Caco-2 (cell line): ENCODE results near the gene DGKB. TPM values are rescaled to one million over a fixed set of nuclear protein-coding genes. Genes with fewer than 3 reads are reported as not detected.

Experiments
- BruUV-seq: library from RNA; stranded (reverse); fragments of 400-500 nt; replicated peaks from 2 replicates; lab custom pipeline; 2021; lab: Mats Ljungman, UMichigan
- CTCF ChIA-PET: fragments of 300-600 bp; sonication (Branson Sonifier 250); formaldehyde crosslinking; loops from one replicate; lab custom pipeline; 2022; ENCODE audit warnings: antibody characterized with exemption; lab: Charles Lee
- POLR2A ChIA-PET: fragments of 300-600 bp; sonication (Branson Sonifier 250); formaldehyde crosslinking; loops from one replicate; lab custom pipeline; 2022; ENCODE audit warnings: antibody characterized with exemption; lab: Charles Lee
- DNase-seq, 2 experiments: peaks; one replicate each; pipeline versions ENCODE4 v3.0.0 to v3.0.0-alpha.2; 2020 to 2022
- H3K27me3 ChIP-seq: replicated peaks from 2 replicates; pipeline ENCODE4 v1.6.0; 2011; ENCODE audit warnings: low read length; ENCODE audit not compliant: control insufficient read depth, insufficient read depth
- H3K36me3 ChIP-seq: 2 replicates; pipeline ENCODE4 v1.5.1; 2011; ENCODE audit warnings: low read length; ENCODE audit not compliant: control insufficient read depth, insufficient read depth
- H3K4me1 ChIP-seq: fragments of 250-450 bp; sonication (Bioruptor Pico); 2 replicates; pipeline ENCODE4 v1.5.1; 2020; ENCODE audit warnings: mild to moderate bottlenecking
- H3K4me3 ChIP-seq: 2 replicates; pipeline ENCODE4 v1.5.1; 2011; ENCODE audit warnings: low read depth, mild to moderate bottlenecking, control low read depth, low read length
- H3K9me3 ChIP-seq: fragments of 250-450 bp; sonication (Bioruptor Pico); 2 replicates; pipeline ENCODE4 v1.5.1; 2020; ENCODE audit warnings: mild to moderate bottlenecking, moderate library complexity
- H3K27ac Mint-ChIP-seq: one replicate; pipeline ENCODE4 v1.8.0; 2022; ENCODE audit warnings: mixed read lengths; ENCODE audit not compliant: unreplicated experiment
- H3K27me3 Mint-ChIP-seq: one replicate; pipeline ENCODE4 v1.8.0; 2022; ENCODE audit warnings: mixed read lengths; ENCODE audit not compliant: insufficient read depth, unreplicated experiment
- H3K36me3 Mint-ChIP-seq: one replicate; pipeline ENCODE4 v1.8.0; 2022; ENCODE audit warnings: mild to moderate bottlenecking, mixed read lengths; ENCODE audit not compliant: insufficient read depth, unreplicated experiment
- H3K4me1 Mint-ChIP-seq: one replicate; pipeline ENCODE4 v1.8.0; 2022; ENCODE audit warnings: low read depth, mixed read lengths; ENCODE audit not compliant: unreplicated experiment
- H3K4me3 Mint-ChIP-seq: one replicate; pipeline ENCODE4 v1.8.0; 2022; ENCODE audit warnings: mild to moderate bottlenecking, moderate library complexity, mixed read lengths; ENCODE audit not compliant: unreplicated experiment
- H3K9me3 Mint-ChIP-seq: one replicate; pipeline ENCODE4 v1.8.0; 2022; ENCODE audit warnings: mixed read lengths; ENCODE audit not compliant: unreplicated experiment
- intact Hi-C: fragments of 100-400 bp; cut with micrococcal nuclease; formaldehyde crosslinking; loops from one replicate; pipeline ENCODE4 v1.10.0; 2022; ENCODE audit not compliant: unreplicated experiment
- total RNA-seq: library from RNA; stranded (reverse); gene quantifications from 2 replicates; pipeline ENCODE4 v1.2.3, GENCODE V29; 2022
- TF ChIP-seq, protein P1 (sequence below), 2 experiments: fragments of 200-600 bp in 1 of 2; IDR thresholded peaks; 1 replicate in 1 of 2; 2 replicates in 1 of 2; pipeline versions ENCODE4 v1.5.1 to v1.8.0; 2011 to 2022; ENCODE audit warnings: antibody characterized with exemption in 1 of 2, control low read depth in 1 of 2, inconsistent platforms in 1 of 2, low read depth in 1 of 2, low read length in 1 of 2, mild to moderate bottlenecking in 1 of 2, moderate library complexity in 1 of 2; ENCODE audit not compliant: insufficient read depth in 1 of 2, severe bottlenecking in 1 of 2, unreplicated experiment in 1 of 2

Gene DGKB
- total RNA-seq, 1 experiment from 2014 or later, result 0.39 TPM

DNA sequence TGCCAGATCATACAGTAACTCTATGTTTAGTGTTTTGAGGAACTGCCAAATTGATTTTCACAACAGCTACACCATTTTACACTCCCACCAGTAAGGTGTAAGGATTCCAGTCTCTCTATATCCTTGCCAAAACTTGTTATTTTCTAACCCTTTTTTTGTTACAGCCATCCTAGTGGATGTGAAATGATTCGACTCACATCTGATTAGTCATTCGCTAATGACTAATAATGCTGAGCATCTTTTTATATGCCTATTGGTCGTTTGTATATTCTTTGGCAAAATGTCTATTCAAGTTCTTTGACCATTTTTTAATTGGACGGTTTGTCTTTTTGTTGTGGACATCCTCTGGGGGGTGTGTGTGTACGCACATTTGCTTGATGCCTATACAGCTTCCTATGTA lies 142.8 kb downstream of the DGKB start:
- TF ChIP-seq, protein P1, sequence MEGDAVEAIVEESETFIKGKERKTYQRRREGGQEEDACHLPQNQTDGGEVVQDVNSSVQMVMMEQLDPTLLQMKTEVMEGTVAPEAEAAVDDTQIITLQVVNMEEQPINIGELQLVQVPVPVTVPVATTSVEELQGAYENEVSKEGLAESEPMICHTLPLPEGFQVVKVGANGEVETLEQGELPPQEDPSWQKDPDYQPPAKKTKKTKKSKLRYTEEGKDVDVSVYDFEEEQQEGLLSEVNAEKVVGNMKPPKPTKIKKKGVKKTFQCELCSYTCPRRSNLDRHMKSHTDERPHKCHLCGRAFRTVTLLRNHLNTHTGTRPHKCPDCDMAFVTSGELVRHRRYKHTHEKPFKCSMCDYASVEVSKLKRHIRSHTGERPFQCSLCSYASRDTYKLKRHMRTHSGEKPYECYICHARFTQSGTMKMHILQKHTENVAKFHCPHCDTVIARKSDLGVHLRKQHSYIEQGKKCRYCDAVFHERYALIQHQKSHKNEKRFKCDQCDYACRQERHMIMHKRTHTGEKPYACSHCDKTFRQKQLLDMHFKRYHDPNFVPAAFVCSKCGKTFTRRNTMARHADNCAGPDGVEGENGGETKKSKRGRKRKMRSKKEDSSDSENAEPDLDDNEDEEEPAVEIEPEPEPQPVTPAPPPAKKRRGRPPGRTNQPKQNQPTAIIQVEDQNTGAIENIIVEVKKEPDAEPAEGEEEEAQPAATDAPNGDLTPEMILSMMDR (IDR thresholded peaks at IDR 0.05; ENCODE audit: insufficient read depth in 1 of 2, low read depth in 1 of 2, low read length in 1 of 2, severe bottlenecking in 1 of 2, unreplicated experiment in 1 of 2), result no peak
- Histone ChIP-seq H3K27me3 (no peaks in the 10 kb centered on the region), H3K4me3 (no peak overlapping the region), H3K4me1 (0 out of 2 replicates have a peak, but pooled peaks cover 5% of the 10 kb centered on the region), H3K36me3 (no peaks in the 10 kb centered on the region), H3K9me3 (no peaks in the 10 kb centered on the region)
- Mint-ChIP-seq H3K4me3 (no peak overlapping the region), H3K36me3 (no peaks in the 10 kb centered on the region), H3K9me3 (peaks cover 9% of the 10 kb centered on the region), H3K4me1 (peaks cover 10% of the 10 kb centered on the region), H3K27ac (no peak overlapping the region), H3K27me3 (no peaks in the 10 kb centered on the region)
- DNase-seq, result no peak
- ChIA-PET POLR2A (no interaction called here), CTCF (no interaction called here)
- BruUV-seq, result no TSS peak
- intact Hi-C loops, result no loop called here

GRCh38 chr7:14754631-14755030 lies 147.9 kb downstream of the DGKB start:
- intact Hi-C loops, result no loop called here
- H3K9me3 Mint-ChIP-seq, result no peaks in the 10 kb centered on the region
- DNase-seq, result no peak
- no peaks in the 10 kb centered on the region for H3K9me3 ChIP-seq
- no peaks in the 10 kb centered on the region for H3K27me3 ChIP-seq
- H3K4me1 Mint-ChIP-seq, result peaks cover 7% of the 10 kb centered on the region
- H3K36me3 Mint-ChIP-seq, result no peaks in the 10 kb centered on the region
- no peaks in the 10 kb centered on the region for H3K27me3 Mint-ChIP-seq
- H3K27ac Mint-ChIP-seq, result no peak overlapping the region
- TF ChIP-seq, protein P1 (IDR thresholded peaks at IDR 0.05; ENCODE audit: insufficient read depth in 1 of 2, low read depth in 1 of 2, low read length in 1 of 2, severe bottlenecking in 1 of 2, unreplicated experiment in 1 of 2), result no peak
- BruUV-seq, result no TSS peak
- no peaks in the 10 kb centered on the region for H3K4me1 ChIP-seq
- no peak overlapping the region for H3K4me3 Mint-ChIP-seq
- no peaks in the 10 kb centered on the region for H3K36me3 ChIP-seq
- POLR2A ChIA-PET, result no interaction called here
- CTCF ChIA-PET, result no interaction called here
- no peak overlapping the region for H3K4me3 ChIP-seq

DNA sequence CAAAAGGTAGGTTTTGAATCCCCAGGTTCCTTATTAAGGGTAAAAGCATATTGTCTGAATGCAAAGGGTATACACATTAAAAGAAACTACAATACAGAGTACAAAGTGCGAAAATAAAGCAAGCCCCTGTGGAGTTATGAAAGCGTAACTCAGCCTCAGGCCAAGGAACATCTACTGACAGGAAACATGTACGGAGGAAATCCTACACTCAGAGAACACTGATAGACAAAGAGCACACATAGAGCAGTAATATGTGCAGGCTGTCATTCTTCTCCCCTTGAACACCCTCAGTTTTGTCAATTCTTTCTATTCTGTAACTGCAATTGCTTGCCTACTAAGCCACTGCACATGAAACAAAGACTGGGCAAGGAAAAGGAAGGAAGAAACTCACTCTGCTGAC lies 150.2 kb downstream of the DGKB start:
- Histone ChIP-seq H3K36me3 (no peaks in the 10 kb centered on the region), H3K4me1 (no peaks in the 10 kb centered on the region), H3K9me3 (no peaks in the 10 kb centered on the region), H3K27me3 (no peaks in the 10 kb centered on the region), H3K4me3 (no peak overlapping the region)
- Mint-ChIP-seq H3K36me3 (no peaks in the 10 kb centered on the region), H3K9me3 (no peaks in the 10 kb centered on the region), H3K27ac (no peak overlapping the region), H3K4me3 (no peak overlapping the region), H3K4me1 (peaks cover 7% of the 10 kb centered on the region), H3K27me3 (no peaks in the 10 kb centered on the region)
- no peak for DNase-seq
- TF ChIP-seq, protein P1 (IDR thresholded peaks at IDR 0.05; ENCODE audit: insufficient read depth in 1 of 2, low read depth in 1 of 2, low read length in 1 of 2, severe bottlenecking in 1 of 2, unreplicated experiment in 1 of 2), result no peak
- CTCF ChIA-PET, result no interaction called here
- BruUV-seq, result no TSS peak
- intact Hi-C loops, result no loop called here
- POLR2A ChIA-PET, result no interaction called here
